Inferior parietal cortex (tissue), 1 donor: ENCODE data around the gene MACF1.

ENCODE experiments used
- DNase-seq: peaks from one replicate; pipeline ENCODE4 v3.0.0-alpha.2; 2016; ENCODE audit errors: extremely low spot score

Gene MACF1

DNA sequence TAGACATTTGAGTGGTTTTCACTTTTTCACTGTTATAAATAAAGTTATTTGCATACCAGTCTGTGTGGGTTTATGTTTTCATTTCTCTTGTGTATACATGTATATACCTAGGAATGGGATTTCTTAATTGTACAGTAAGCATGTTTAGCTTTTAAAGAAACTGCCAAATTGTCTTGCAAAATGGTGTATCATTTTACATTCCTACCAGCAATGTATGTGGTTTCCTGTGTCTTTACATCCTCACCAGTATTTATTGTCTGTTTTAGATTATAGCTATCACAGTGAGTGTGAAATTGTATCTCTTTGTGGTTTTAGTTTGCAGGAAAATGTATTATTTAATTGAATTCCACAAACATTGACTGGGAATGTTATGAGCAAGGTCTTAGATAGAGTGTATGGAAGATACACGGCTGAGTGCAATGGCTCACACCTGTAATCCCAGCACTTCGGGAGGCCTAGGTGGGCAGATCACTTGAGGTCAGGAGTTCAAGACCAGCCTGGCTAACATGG, 57.3 kb downstream of the MACF1 start:
- DNase-seq, result no peak

DNA sequence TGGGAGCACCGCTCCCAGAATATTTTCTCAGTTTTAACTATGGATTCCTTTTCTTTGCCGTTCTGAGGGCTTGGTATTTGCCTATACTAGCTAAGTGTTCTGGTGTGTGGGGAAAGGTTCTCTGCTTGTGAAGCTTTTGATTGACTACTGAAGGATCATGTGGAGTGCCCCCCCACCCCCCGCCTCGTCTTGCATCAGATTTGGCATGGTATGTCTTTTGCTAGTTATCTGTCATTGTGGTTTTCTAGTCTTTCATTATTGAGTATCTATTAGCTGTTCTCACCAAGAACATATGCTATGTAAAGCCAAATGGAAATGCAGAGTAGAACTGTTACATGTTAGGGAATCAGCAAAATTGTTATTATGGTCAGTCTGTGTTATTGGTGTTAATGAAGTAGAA, 58.3 kb downstream of the MACF1 start:
- no peak for DNase-seq

DNA sequence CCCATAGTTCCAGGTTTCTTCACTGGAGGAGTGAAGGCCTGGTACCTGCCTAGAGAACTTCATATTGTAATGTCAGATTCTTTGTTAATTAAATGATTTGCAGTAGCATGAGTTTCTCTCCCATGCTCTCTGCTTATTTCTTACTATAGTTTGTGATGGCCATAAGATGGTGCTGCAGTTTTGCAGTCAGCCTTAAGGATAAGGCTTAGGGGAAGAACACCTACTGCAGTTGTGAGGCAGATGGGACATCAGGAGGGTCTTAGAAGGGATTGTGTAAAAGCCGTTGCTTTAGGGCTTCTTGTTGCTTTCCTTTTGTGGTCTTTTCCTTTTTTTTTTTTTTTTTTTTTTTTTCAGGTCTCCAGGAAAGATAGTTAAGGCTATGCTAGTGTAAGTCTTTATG, 61.8 kb downstream of the MACF1 start:
- DNase-seq, result no peak

DNA sequence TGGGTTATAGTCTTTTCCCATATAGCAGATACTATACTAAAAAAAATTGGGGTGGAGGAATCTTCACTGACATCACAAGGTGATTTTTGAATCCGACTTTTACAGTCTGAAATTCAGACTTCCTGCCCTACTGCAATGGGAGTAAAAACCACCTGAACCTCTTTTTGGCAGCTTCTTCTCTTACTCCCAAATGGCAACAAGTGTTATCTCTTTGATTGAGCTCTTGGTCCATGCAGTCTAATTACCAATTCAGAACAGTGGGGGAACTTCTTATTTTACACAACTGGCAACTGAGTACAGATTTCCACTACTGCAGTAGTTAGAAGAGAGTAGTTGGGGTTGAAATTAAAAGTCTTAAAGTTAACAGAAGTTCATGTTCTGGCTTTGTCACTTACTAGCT, 62.3 kb downstream of the MACF1 start:
- no peak for DNase-seq

DNA sequence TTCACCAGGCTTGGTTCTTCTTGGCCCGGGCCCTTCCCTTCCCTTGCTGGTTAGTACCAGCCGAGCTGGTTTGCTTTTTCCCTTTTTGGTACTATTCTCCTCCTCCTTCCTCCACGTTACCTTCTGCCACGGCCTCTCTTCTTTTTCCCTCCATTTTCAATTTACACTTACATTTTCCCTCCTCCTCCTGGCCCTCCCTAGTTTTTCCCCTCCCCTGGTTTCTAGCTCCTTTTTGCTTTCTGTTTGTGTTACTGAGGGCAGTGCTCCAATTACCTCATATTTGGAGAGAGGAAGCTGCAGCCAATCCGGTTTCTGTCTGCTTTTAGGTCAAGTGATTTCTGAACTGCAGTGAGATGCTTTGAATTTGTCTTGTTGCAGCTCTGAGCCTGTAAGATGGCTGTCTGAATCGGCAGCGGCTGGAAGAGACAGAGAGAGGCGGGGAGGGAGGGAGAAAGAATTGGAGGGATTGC, 63.7 kb downstream of the MACF1 start:
- DNase-seq, result peak; percentile 80

DNA sequence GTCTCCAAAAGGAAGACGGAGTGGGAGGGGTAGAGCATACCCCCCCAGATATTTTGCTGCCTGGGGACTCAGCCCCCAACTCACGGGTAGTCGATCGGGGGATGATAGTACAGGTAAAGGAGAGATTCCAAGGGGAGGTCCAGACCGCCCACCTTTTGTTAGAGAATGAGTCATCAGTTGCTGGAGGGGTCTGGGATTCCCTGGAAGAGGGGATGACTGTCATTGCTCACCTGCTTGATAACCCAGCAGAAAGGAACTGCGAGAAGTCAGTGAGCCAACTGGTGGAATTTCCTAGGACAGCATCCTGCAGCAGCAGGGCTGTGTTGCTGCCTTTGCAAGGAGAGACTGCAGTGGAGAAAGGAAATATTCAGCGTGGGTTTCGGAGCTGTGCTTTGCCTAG, 64.4 kb downstream of the MACF1 start:
- no peak for DNase-seq

DNA sequence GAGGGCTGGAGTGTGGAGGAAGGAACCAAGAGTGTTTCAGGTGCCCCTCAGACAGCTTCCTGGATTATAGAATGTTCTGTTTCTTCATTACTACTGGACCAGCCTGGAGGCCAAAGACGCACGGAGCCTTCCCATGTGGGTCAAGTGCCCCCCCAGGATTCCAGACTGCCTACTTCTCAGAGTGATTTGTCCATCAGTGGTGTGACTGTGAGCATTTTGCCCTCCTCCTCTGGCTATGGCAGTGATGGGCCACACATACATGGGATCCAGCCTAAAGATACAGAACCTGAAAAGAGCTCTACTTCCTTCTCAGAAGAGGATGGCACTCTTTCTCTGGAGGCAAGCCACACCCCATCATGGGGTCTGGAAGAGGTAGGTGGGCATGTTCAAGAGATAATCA, 64.9 kb downstream of the MACF1 start:
- DNase-seq, result peak; percentile 49

DNA sequence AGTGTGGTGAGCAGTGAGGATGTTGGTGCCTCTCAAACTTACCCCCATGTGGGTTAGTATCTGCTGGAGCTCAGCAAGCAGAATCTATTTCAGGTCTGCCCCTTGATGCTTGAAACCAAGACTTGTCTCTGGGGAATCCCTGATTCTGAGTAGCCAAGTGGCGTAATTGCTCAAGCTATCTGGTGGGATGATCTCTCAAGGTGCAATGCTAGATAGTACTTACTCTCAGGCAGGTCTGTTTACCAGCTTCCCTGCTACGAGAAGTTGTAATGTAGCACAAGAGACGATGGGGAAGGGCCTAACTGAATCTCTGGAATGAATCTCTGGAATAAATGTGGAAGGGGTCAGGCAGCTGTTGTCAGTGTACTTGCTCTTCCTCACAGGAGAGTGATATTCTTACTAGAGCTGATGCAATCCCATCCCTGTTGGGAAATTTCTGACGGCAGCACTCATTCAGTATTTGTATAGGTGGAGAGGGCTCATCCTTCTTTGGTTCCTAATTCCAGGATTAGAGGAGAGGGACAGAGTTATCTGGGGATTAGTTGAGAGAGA, 65.4 kb downstream of the MACF1 start:
- DNase-seq, result peak; percentile 54

DNA sequence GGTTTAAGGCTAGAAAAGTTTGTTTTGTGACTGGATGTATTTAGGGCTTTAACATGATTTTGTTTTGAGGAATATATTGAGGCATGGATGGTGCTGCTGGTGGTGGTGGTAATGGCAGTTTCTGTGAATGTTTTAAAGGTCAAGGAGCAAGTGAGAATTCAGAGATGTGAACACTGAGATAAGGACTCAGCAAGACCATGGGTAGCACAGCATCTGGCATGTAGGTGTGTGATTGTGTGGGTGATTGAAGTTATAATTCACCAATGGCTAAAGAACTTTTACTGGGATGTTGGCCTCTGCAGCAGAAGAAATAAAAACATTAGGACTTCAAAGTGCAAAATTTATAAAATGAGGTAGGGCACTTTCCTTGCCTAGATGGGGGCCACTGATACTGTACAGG, 65.9 kb downstream of the MACF1 start:
- no peak for DNase-seq

DNA sequence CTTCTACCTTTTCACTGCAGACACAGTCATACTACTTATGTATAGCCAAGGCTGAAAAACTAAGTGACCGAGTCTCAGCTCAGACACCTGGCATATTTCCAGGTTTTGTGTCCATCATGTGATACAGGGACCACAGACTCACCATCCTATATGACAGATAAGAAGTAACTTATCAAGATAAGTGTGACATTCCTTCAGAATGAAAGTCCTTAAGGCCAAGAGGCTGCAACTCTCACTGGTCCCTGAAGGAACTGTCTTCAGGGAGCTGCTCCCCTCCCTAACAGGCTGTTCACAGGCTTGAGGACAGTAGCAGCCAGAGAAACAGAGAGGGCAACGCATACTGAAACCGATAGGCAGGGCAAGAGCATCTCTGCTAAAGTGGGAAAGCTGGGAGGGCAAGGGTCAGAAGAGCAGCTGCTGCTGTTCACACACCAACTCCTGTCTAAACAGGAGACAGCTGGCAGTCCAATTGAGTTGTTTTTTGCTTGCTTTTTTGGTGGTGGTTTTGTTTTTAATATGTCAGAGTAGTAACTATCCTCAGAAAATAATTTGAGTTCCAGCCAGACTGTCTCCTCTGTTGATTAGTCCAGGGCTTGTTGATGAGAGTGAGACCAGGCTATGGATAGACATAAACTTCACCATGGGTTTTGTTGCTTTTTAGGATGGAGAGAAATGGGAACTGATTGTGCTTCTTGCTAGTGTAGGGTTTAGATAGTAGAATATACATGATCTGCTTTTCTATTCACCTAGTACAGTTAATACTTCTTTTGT, 67.7 kb downstream of the MACF1 start:
- peak; percentile 77 for DNase-seq

DNA sequence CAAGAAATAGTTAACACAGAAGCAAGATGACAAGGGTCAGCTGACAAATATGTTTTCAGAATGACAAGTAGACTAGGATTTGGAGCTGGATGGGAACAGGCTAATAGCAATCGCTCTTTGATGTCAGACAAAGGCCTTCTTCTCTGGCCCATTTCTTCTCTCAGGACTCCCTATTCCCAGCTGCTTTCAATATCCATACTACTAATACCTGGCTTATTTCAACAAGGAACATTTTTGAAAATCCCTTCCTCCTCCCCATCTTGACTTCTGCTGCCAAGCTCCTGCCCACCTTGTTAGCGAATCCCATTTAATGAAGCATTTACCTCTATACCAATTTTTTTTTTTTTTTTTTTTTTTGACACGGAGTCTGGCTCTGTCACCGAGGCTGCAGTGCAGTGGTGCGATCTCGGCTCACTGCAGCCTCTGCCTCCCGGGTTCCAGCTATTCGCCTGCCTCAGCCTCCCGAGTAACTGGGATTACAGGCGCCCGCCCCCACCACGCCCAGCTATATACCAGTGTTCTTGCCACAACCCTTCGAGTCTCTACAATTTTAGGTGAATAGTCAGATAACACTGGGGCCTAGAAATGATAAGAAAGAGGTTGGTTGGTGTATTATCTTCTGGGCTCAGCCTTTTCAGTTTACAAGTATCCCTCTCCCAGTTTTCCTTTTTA, 68.4 kb downstream of the MACF1 start:
- DNase-seq, result no peak

DNA sequence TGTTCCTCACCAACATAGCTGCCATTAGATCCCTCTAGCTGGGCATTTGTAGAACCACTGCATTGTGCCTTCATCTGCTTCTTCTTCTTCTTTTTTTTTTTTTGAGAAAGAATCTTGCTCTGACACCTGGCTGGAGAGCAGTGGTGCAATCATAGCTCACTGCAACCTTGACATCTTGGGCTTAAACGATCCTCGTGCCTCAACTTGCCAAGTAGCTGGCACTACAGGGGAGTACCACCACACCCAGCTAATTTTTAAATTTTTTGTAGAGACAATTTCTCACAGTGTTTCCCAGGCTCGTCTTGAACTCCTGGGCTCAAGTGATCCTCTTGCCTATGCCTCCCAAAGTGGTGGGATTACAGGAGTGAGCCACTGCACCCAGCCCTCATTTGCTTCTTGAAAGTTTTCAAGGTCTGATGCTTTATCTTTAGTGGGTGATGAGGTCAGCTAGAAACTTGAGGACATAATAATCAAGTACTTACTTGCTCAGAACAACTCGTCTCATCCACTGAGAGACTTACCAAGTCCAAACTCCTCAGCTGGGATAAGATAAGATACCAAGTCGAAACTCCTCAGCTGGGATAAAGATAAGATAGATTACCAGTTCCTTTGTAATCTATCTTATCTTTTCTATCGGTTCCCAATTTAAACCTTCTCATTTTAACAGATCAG, 71.5 kb downstream of the MACF1 start:
- DNase-seq, result no peak

DNA sequence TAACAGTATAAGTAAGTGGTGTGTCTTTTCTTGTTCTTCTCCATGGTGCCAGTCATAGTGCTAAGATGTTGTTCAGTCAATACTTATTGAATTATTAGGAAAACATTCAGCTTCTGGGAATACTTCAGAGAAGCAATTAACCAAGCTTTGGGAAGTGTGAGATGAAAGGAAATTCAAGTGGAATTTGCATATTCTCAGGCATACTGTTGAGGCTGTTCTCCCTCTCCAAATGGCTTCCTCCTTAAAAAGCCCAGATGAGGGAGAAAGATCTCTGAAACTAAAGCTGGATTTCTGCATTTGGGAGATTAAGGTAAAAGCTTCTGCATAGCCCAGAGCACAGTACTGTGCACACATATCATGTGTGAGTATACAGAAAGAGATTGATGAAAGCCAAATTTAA, 73.4 kb downstream of the MACF1 start:
- DNase-seq, result no peak

DNA sequence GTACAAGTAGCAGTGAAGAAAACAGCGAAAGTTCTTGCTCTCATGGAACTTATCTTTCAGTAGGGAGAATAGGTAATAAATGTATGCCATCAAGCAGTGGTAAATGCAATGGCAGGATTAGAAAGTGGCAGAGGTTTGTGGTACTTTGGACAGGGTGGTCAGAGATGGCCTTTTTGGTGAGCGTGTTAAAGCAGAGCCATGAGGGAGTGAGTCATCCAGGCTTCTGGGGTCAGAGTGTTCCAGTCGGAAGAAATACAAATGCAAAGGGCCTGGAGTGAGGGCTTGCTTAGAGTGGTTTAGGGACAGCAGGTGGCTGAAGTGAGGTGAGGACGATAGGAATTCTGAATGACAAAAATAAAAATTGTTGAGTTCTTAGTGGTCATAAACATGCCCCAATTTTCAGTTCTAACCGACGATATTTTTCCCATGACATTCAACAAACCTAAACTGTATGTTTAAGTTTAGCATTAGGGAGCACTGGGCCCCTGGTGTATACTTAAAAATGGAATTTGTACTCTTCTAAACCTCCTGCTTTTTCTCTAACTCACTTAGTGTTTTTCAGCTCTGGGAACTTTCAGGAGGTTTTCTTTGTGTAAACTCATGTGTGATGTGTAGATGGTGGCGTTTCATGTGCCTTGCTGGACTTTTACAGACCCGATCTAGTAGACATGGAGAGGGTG, 78.2 kb downstream of the MACF1 start:
- no peak for DNase-seq

DNA sequence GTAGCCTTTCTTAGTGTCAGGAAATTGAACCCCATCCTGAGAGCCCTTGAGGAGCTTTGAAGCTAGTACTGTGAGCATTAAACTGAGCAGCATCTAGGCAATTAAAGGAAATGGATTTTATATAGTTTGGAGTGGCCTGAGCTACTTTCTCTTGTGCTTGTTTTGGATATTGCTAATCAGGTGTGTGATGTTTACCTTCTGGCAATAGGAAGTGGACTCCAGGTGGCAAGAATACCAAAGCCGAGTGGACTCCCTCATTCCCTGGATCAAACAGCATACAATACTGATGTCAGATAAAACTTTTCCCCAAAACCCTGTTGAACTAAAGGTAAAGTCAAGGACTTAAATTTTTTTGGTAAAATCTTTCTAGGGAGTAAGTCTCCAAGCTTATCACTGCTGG, 79.4 kb downstream of the MACF1 start:
- DNase-seq, result no peak

DNA sequence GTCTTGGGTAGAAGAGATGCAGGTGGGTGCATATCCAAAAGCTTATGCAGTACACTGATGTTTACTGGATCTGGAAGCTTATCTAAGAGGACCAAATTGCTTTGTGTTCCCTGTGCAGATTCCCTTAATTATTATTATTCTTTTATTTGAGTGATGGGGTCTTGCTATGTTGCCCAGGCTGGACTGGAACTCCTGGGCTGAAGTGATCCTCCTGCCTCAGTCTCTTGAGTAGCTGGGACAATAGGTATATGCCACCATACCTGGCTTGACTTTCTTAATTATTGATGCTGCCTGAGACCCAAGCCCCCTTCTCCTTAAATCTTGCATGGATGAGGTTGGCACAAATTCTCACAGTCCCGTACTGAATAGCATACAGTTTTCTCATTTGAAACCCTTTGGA, 83.0 kb downstream of the MACF1 start:
- no peak for DNase-seq

DNA sequence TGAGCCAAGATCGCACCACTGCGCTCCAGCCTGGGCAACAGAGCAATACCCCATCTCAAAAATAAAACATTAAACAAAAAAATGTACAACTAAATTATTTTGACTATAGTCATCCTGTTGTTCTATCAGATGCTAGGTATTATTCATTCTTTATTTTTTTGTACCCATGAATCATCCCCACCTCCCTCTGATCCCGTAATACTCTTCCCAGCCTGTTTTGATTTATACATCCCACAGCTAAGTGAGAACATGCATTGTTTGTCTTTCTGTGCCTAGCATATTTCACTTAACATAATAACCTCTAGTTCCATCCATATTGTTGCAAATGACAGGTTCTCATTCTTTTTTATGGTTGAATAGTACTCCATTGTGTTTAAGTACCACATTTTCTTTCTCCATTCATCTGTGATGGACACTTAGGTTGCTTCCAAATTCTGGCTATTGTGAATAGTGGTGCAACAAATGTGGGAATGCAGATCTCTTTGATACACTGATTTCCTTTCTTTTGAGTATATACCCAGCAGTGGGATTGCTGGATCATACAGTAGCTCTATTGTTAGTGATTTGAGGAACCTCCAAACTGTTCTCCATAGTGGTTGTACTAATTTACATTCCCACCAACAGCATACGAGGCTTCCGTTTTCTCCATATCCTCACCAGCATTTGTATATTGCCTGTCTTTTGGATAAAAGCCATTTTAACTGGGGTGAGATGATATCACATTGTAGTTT, 84.4 kb downstream of the MACF1 start:
- no peak for DNase-seq

DNA sequence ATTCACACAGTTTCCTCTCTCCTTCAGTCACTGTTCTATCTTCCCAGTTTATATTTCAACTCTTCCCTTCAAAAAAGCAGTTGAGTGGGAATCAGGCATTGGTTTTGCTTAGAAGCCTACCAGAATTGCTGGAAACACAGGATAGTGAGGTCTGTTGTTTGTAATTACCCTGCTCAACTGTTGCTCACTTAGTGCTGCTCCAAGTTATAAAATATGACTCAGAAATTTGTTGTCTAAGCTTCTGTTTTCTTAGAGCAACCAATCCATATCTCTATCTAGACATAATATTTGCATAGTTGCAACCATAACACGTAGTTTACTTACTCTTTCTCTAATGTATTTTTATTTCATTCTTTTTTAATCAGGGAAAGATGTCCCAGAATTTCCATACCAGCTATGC, 87.9 kb downstream of the MACF1 start:
- DNase-seq, result no peak

DNA sequence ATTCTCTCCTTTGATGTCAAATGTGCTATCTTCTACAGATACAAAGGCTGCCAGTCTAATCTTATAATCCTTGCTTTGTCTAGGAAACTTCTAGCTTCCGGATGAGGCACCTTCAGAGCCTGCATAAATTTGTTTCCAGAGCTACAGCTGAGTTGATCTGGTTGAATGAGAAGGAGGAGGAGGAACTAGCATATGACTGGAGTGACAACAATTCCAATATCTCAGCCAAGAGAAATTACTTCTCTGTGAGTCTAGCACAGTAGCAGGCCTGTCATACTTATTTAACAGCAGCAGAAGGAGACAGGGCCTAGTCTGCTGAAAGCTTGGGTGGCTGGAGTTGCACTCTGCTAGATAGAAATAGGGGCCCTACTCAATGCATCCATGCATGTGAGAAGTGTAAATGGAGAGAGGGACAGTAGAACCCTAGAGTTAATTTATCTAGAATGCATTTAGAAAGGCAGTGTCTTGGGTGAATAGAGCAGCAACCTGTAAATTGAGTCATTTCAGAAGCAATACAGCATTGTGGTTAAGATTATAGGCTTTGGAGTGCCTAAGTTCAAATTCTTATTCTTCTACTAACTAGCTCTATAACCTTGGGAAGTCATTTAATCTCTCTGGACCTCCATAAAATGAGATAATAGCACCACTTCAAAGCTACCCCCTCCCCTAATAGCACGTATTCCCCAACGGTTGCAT, 89.0 kb downstream of the MACF1 start:
- peak; percentile 44 for DNase-seq

DNA sequence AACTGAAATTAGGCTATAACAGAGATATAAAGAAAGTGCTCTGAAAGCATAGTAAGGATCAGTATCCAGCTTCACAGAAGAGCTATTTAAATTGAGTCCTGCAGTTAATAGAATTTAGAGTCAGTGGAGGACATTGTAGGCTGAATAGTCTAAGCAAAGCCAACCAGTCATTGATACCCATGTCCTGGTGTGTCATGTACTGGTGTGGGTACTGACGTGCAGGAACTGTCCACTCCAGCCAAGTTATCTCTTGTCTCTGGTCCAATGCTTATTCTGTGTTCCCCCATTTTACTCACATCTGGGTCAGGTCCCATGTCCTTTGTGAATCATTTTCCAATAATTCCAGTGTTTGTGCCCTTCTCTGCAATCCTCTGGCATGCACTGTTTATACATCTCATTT, 90.0 kb downstream of the MACF1 start:
- DNase-seq, result no peak

DNA sequence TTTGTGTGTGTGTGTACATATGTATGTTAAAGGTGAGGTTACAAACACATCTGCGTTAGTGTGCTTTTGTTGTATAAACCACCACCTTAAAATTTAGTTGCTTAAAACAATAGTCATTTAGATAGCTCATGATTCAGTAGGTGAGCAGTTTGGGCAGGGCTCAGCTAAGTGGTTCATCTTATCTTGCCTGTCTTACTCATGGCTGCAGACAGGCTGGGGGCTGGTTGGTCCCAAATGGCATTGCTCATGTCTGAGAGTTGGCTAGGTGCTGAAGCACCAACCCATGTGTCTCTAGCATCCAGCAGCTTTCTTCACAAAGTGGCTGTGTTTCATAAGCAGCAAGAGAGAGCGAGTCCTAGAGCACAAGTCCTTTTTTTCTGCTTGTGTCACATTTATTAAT, 91.4 kb downstream of the MACF1 start:
- DNase-seq, result no peak
